ENCODE measurements around the gene SCGB2A2.

GRCh38 chr11:62298975-62299374 lies 29.0 kb downstream of the SCGB2A2 start, which contains the start of gene SCGB1D4:
- no peak for TF ChIP-seq YY1 (IDR thresholded peaks at IDR 0.05)
- TF ChIP-seq CTCF (IDR thresholded peaks at IDR 0.05; ENCODE audit: low read depth, low read length, missing input control) = no peak
- no peak for TF ChIP-seq REST (IDR thresholded peaks at IDR 0.05)
- no peak for TF ChIP-seq HNF4G (IDR thresholded peaks at IDR 0.05)
- TF ChIP-seq ZBTB33 (IDR thresholded peaks at IDR 0.05) = no peak
- TF ChIP-seq MAX (IDR thresholded peaks at IDR 0.05) = no peak
- TF ChIP-seq FOXA1 (IDR thresholded peaks at IDR 0.05) = no peak
- no peak for TF ChIP-seq EGR1 (IDR thresholded peaks at IDR 0.05; ENCODE audit: low read depth in 2 of 2)
- no peak for TF ChIP-seq SP1 (IDR thresholded peaks at IDR 0.05)
- no peak for TF ChIP-seq RAD21 (IDR thresholded peaks at IDR 0.05)
- TF ChIP-seq JUND (IDR thresholded peaks at IDR 0.05) = no peak
- no peak for TF ChIP-seq TAF1 (conservative IDR thresholded peaks at IDR 0.05)
- no peak for TF ChIP-seq RXRA (IDR thresholded peaks at IDR 0.05)

Measured in liver (tissue), 3 donors.